Right lung (tissue), 5 donors: ENCODE results near the gene CENPP. TPM values are rescaled to one million over a fixed set of nuclear protein-coding genes. Genes with fewer than 3 reads are reported as not detected.
A peak's percentile ranks its signal among the peaks of the same experiment; 100 is the strongest.

Source experiments
- DNase-seq, 2 donors: peaks; one replicate each; pipeline ENCODE4 v3.0.0-alpha.2; 2013
- polyA plus RNA-seq, 5 donors: library from polyadenylated mRNA; unstranded; fragments of 120-200 nt; gene quantifications; one replicate each; pipeline versions ENCODE4 v1.2.1 to v1.2.3, GENCODE V29; 2013; ENCODE audit warnings: inconsistent platforms in 1 of 5, low replicate concordance in 1 of 5; ENCODE audit not compliant: insufficient read length in 5 of 5, insufficient read depth in 1 of 5

CENPP gene
- polyA plus RNA-seq, 5 donors, result 3.5 to 7.0 (median 5.9) TPM

GRCh38 chr9:92423612-92424011, 97.9 kb downstream of the CENPP start:
- DNase-seq, result no peak

DNA sequence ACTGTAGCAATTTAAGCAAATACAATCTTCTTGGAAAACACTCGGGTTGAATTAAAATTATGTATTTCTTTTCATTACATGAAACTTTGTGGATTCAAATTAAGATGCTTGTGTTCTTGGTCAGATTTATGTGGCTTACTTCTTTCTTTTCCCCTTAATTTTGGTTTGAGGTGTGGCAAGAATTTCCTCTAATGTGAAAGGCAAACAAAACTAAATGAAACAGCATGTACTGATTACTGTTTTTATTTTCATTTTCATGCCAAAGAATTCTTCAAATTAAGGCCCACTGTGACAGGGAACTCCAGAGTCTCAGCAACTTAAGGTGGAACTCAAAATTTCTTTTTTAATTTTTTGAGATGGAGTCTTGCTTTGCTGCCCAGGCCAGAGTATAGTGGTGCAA, 98.6 kb downstream of the CENPP start, which contains the start of gene OMD:
Gene OMD (minus strand): TSS at position 132 of the 400 bp plus-strand sequence. CDS start 6,913 bp downstream, outside the sequence.
- DNase-seq, result no peak

GRCh38 chr9:92425474-92425873, 99.7 kb downstream of the CENPP start:
- peak; percentile 82 to 90 for DNase-seq

- no peak for DNase-seq
Measured at GRCh38 chr9:92426501-92427145, 100.9 kb downstream of the CENPP start.

GRCh38 chr9:92429836-92430235, 104.1 kb downstream of the CENPP start:
- DNase-seq, result no peak

DNA sequence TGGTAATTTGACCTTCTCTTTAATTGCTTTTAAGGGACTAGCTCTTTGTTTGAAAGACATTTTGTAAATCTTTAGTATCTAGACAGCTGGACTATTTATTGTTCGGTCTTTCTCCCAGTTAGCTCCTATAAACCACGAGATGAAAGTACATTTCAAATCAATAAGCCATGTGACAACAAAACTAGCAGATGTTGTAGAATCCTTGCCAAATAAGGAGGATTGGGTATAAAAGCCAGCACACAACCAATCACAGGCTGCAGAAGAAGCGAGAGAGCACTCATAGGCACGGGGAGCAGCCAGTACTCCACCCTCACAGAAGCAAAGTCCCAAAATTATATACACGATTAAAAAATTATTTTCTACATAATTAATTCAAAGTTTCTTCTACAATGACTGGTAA, 106.6 kb downstream of the CENPP start:
- DNase-seq, result no peak

DNA sequence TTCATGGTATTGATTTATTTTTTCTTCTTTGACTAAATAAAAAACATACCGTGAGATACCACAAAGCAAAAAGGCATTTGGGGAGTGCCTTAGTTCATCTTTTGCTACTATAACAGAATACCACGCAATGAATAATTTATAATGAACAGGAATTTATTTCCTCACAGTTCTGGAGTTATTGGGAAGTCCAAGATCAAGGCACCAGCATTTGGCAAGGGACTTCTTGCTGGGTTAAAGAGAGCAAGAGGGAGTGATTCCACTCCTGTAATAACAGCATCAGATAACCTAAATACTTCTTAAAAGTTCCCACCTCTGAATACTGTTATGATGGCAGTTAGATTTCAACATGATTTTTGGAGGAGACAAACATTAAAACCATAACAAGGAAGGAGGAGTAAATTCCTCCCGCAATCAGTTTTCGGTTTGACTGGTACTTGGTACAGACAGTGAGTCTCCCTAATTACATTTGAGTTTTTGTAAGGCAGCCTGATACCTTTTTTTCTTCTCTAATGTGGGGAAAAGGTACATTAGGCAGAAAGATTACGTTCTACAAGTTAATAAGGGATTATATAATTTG, 107.3 kb downstream of the CENPP start:
- DNase-seq, result no peak

DNA sequence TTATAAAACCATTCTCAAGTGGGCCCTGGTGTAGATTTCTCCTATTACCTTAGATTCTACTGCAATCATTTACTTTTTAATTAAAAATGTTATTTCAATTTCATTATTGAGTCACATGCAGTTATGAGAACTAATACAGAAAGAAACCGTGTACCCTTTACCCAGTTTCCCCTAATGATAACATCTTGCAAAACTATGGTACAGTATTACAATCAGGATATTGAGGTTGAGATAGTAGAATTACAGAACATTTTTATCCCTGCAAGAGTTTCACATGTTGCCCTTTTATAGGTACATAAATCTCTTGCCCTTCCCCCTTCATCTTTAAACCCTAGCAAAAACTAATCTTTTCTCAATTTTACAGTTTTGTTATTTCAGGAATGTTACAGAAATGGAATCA, 109.5 kb downstream of the CENPP start:
- DNase-seq, result no peak

DNA sequence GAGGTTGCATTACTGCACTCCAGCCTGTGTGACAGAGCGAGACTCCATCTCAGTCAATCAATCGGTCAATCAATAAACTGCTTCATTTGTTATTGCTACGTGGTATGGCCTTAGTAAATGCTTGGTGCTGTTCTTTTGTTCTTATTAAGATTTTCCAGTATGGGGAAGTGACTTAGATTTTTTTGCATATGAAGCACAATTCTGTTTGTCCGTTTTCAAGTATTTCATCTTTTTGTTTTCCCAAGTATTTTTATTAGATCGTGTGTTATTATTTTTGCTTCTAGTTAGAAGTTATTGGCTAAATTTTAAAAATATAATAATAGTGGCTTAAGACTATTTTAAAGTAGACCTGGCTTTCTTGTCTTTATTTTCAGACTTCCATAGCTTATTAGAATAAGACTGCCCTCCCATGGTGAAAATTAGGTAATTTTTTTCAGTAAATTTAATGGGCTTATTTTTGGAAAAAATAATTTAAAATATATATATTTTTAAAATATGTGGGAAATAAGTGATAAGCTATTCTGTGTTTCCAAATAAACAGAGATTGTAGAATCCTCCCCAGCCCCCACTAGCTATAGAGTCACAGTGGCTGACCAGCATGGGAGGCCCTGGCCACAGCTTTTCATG, 113.3 kb downstream of the CENPP start:
- DNase-seq, result no peak

DNA sequence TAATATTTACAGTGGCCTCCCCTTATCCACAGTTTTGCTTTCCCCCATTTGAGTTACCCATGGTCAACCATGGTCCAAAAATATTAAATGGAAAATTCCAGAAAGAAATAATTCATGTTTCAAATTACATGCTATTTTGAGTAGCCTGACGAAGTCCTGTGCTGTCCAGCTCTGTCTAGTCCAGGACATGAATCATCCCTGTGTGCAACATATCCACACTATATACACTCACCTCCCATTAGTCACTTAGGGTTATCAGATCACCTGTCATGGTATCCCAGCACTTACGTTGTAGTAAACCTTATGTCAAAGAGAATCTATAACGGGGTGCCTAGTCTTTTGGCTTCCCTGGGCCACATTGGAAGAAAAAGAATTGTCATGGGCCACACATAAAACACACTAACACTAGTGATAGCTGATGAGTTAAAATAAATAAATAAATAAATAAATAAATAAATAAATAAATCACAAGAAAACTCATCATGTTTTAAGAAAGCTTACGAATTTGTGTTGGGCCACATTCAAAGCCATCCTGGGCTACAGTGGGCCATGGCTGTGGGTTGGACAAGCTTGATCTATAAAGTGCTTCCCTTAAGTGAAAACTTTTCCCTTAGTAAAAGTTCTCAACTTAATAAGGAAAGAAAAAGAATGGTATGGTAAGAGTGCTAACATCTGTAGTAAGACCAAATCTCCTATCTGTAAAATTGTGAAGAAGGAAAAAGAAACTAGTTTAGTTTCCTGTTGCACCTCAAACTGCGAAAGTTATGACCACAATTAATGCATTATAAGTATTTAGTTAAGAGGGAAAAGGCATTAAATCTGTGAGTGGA, 114.4 kb downstream of the CENPP start:
- no peak for DNase-seq

DNA sequence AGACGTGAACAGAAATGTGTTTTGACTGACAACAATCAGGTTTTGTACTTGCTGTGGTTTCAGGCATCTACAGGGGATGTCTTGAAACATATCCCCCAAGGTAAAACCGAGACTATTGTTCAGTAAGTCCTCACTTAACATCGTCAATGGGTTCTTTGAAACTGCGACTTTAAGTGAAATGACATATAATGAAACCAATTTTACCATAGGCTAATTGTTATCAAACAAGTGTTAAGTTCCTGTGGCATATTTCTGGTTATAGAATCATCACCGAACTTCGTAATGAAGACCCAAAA, 114.9 kb downstream of the CENPP start:
- DNase-seq, result no peak

GRCh38 chr9:92444841-92445240, 119.1 kb downstream of the CENPP start:
- no peak for DNase-seq

GRCh38 chr9:92446536-92446935, 120.8 kb downstream of the CENPP start:
- no peak for DNase-seq

DNA sequence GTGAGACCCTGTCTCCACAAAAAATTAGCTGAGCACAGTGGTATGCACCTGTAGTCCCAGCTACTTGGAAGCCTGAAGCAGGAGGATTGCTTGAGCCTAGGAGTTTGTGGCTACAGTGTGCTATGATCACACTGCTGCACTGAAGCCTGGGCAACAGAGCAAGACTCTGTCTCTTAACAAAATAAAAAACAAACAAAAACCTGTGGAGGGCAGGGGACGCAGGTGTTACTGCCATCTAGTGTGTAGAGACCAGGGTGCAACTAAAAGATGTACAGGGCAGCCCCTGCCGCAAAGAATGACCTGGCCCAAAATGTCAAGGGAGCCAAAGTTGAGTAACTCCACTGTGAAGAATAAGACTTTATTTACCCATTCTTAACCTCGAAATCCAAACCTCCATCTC, 129.5 kb downstream of the CENPP start:
- no peak for DNase-seq

- DNase-seq, result no peak
Measured at GRCh38 chr9:92457576-92457975, 131.8 kb downstream of the CENPP start.

DNA sequence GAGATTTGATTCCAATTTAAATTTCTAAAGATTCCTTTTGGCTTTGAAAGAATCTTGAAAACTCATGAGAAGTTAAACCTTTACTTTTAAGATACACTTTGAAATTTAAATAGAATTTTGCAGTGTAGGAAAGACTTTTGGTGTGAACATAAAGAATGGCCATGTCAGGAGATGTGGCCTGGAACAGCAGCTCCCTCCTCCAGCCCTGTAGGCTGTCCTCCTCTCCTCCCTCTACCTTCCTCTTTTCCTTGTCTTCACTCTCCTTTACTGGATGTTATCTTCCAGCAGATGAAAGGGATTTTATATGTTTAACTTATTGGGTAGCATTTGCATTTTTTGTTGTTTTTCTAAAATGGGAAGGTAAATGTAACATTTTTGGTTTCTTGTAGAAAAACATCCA, 137.6 kb downstream of the CENPP start:
- DNase-seq, result no peak

- no peak for DNase-seq
Measured at GRCh38 chr9:92463984-92464383, 138.2 kb downstream of the CENPP start.

DNA sequence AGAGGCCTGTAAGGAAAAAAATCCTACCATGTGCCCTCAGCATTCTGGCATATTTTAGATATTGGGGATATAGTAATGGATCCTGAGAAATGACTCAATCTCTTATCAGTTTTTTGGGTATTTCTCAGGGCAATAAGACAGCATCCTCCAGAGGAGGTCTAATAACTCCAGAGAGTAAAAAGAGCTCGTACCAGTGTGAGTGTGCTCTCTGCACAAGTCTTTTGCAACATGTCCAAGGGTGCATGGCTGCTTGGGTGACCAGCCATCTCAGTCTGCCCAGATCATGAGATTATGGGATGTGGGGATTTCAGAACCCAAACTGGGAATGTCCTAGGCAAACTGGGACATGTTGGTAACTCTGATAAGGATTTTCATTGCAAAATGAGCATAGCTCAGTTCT, 141.3 kb downstream of the CENPP start:
- no peak for DNase-seq

GRCh38 chr9:92467511-92467910, 141.8 kb downstream of the CENPP start:
- DNase-seq, result no peak

GRCh38 chr9:92468206-92468605, 142.5 kb downstream of the CENPP start:
- DNase-seq, result no peak

GRCh38 chr9:92474587-92474986, 148.8 kb downstream of the CENPP start:
- DNase-seq, result no peak

DNA sequence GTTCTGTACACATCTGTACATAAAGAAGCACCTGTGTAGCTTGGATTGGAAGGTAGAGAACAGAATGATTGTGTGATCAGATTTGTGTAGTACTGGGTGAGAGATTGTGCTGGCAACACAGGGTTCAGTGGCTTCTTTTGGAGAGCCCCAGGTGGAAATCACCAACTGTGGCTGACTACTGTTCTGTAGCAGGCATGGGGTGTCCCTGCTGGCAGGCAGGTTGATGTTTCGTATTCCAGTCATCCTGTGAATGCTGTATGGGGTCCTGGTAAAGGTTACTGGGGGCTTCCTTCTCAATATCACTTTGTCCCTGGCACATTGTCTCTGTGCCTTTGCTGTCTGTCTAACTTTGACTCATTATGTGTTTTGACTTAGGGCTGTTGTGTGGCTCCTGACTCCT, 151.2 kb downstream of the CENPP start:
- no peak for DNase-seq

DNA sequence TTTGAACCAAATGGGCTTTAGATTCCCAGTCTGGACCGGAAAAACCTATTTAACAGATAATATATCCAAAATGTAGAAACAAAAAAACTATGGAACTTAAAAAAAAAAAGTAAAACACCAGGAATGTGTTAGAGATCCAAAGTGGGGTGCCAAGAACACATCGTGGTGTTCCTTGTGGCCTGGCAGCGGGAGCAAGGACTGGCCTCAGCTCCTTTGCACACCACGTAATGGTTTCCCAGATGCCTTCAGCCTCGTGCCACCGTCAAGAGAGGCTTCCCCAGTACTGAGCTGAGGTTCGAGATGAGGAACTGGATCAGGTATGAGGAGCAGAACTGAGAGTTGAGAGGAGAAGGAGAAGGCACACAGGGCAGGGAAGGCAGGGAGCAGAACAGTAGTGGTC, 153.0 kb downstream of the CENPP start:
- DNase-seq, result no peak
